GM21360 (cell line): ENCODE results near the gene ZBED5.
"Not testable (repeated sequence)": the region's sequence is repeated elsewhere in the genome, so short reads cannot be mapped to it uniquely, and the experiment has no call there.

Source experiments
- ATAC-seq: cut with Tn5 transposase; IDR thresholded peaks from one replicate; pipeline ENCODE4 v1.9.1; 2021; ENCODE audit warnings: mild to moderate bottlenecking, moderate library complexity; ENCODE audit not compliant: unreplicated experiment

ZBED5 gene

DNA sequence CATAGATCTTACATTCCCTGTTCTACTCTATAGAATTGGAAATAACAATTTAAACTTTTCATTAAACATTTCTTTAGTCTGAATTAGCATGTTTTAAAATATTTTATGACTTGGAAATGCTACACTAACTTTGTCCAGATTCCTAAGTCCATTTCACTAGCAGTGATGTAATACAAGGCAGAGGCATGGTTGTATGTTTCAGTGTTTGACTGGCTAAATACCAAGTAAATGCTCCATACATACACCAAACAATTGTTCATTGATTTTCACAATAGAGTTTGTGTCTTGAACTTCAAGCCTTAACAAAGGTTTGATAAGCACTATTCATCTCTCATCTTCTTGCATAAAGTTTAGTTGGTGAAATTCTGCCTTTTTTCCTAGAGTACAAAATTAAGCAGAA is 13.5 kb downstream of the ZBED5 start:
- no peak for ATAC-seq

DNA sequence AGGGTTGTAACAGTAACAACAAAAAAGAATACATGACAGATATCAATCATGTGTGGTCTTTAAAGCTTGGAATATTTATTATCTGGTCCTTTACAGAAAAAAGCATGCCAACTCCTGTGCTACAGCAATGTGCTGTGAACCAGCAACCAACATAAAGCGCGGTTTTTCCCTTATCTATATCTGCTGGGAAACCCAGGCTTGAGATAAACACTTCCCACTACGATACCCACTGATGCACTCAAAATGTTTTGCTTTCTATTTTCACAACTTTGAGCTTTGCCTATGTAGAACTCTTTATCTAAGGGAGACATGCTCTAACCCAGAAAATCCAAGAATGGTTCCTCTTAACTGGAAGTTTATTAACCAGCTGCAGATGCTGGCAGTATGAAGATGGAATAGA is 19.0 kb downstream of the ZBED5 start:
- no peak for ATAC-seq

DNA sequence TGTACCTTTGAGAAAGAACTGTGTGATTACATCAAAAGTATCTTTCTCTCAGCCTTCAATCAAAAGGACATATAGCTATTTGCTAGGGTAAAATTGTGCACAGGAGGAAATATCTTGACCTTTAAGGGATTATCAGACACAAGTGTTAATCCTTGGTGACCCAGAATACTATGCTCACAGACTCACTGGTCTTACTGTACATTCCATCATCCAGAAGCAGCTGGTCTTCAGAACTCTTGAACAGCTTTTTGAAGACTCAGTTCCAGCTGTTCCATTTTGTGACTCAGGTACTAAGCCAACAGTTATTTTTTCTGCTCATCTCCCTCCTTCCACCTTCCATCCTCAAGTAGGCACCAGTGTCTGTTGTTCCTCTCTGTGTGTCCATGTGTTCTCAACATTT is 19.8 kb downstream of the ZBED5 start:
- ATAC-seq = no peak

DNA sequence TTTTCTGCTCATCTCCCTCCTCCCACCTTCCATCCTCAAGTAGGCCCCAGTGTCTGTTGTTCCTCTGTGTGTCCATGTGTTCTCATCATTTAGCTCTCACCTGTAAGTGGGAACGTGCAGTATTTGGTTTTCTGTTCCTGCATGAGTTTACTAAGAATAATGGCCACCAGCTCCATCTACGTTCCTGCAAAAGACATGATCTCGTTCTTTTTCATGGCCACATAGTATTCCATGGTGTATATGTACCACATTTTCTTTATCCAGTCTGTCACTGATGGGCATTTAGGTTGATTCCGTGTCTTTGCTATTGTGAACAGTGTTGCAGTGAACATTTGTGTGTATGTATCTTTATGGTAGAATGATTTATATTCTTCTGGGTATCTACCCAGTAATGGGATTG is 21.0 kb downstream of the ZBED5 start:
- ATAC-seq = not testable (repeated sequence)

DNA sequence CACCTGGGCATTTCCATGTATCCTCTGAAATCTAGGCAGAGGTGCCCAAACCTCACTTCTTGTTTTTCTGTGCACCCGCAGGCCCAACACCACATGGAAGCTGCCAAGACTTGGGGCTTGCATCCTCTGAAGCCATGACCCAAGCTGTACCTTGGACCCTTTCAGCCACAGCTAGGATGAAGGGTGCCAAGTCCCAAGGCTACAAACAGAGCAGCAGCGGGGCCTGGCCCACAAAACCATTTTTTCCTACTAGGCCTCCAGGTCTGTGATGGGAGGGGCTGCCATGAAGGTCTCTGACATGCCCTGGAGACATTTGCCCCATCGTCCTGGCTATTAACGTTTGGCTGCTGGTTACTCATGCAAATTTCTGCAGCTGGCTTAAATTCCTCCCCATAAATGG is 28.7 kb downstream of the ZBED5 start:
- ATAC-seq = no peak

DNA sequence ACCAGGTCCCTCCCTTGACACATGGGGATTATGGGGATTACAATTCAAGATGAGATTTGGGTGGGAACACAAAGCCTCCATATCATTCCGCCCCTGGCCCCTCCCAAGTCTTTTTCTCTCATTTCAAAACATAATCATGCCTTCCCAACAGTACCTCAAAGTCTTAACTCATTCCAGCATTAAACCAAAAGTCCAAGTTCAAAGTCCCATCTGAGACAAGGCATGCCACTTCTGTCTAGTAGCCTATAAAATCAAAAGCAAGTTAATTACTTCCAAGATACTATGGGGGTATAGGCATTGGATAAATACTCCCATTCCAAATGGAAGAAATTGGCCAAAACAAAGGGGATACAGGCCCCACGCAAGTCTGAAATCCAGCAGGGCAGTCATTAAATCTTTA is 29.5 kb downstream of the ZBED5 start:
- no peak for ATAC-seq

DNA sequence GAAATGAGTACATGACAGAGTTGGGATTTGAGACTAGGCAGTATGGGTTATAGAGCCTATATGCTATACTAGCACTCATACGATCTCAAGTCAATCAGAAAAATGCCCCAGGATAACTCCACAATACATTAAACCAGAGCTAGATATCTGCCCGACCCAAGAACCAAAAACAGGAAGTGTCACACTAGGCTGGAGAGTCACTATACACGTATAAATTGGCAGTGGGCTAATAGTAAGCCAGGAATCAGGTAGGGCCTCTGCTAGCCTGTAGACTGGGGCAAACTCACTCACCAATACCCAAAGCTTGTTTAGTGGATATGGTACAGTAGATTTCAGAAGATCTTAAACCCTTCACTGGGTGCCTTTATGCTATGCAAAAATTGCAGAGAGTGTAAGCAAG is 33.0 kb downstream of the ZBED5 start:
- no peak for ATAC-seq

DNA sequence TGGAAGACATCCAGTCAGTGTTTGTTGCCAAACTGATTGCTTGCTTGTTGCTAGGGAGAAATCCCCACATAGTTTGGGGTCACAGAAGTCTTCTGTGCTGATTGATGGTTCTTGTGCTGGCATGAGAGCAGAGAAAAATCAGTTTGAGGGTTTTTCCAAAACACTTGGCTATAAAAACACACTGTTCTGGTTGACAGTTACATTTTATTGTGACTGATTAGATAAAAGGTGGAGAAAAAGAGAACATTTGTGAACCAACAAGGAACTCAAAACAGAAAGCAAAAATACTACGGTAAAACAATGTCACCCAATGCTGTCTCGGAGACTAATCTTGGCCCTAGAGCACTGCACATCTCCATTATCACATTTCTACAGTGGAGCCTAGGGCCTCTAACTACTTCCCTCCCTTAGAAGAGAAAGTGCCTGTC is 34.7 kb downstream of the ZBED5 start:
- ATAC-seq = no peak

DNA sequence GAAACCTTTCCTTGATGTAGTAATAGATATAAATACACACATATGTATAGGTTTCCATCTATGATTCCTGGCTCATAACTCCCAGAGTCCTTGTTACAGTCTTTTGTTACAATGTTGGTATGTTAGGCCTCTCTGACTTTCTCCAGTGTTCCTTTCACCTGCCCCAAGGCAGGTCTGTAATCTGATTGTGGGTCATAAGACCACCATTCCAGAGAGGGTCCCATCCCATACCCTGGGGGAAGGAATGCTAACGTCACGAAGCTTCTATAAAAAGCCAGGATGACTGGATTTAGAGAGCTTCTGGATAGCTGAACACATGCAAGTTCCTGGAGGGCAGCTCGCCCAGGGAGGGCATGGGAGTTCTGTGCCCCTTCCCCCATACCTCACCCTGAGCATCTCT is 35.4 kb downstream of the ZBED5 start:
- not testable (repeated sequence) for ATAC-seq

DNA sequence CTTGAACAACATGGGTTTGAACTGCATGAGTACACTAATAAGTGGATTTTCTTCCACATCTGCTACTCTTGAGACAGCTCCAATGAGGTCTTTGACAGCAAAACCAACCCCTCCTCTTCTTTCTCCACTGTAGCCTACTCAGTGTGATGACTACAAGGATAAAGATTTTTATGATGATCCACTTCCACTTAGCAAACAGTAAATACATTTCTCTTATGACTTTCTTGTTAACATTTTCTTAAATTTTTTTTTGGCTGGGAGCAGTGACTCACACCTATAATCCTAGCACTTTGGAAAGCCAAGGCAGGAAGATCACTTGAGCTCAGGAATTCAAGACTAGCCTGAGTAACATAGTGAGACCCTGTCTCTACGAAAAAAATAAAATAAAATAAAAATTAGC is 39.3 kb downstream of the ZBED5 start:
- ATAC-seq = no peak

DNA sequence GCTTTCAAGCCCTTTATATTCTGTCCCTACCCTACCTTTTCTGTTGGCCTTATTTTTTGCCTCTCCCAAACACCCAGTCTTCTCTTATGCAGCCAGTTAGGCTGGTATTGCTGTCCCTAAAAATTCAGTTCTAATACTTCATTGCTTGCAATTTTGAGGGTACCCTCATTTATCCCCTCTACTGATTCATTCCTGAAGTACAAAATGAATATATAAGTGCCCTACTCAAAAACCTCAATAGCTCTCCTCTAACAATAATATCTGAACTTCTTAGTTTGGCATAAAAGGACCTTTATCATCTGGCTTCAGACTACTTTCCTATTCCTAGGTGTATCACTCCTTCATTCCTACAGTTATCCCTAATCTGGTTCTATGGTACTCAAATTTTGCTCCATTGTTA is 43.9 kb downstream of the ZBED5 start:
- ATAC-seq = no peak

DNA sequence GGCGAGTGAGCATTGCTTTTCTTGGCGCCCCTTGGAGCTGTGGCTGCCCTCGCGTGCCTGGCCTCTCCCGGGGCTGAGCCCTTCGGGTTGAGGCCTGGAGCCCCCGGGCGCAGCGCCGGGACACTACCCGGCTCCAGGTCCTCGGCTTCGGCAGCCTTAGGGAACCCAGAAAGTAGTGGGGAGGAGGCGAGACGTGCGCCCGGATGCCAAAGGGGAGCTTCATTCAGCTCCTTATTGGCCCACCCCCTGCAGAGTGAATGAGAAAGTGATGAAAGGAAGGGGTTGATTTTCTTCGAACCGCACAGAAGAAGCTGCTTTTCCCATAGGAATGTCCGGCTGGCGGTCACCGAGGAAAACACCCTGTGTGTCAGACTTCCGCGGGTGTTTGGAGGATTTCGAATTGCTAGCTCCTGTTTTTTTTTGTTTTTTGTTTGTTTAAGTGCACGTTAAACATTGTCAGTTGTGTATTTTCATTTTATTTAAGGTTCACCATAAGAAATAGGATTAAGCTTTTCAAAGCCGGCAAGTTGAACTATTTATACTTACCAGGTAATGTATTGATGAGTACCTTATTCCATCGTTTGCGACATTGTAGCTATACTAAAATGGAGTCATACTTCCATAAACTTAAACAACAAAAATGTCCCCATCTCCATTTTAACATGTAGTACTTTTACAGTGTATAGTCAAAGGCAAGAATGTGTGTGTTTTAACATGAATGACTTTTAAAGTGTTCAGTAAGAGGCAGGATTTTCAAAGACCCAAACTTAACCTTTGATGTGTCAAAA is 48.3 kb downstream of the ZBED5 start:
- ATAC-seq = peak; percentile 23

DNA sequence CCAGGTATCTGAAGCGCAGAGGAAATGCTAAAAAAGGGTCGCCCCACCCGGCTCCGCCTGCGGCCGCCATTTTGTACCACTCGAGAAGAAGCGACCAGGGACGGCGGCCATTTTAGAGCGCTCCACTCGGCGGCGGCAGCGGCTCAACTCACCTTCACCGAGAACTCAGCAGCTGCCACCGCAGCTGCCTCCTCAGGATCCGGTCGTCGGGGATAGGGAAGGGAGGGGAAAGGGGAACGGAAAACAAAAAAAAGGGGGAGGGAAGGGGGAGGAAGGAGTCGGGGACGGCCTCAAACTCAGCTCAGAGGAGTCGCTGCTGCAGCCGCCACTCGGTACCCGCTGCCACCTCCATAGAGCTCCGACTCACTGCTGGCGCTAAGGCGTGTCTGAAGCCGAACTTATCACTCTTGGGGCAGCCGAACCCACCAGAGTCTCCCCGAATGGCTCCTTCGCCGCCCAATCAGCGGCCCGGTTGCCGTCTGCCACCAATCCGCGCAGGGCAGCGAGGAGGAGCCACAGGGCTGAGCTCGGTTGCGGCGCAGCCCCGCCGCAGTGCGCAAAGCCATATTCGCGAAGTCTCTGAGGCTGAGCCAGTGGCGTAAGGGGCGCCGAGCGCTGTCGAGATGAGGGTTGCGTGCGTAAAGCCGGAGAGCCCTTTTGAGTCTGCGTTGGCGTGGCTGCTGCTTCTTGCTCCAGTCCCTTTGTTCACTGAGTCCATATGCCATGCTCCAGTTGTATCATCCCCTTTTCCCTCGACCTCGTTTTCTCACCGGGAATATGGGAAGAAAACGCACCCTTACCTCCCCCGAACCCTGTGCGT is 49.1 kb downstream of the ZBED5 start, which contains the start of gene EIF4G2:
Gene EIF4G2 (minus strand): TSS at position 374 of the 820 bp plus-strand sequence.
- ATAC-seq = peak; percentile 92

DNA sequence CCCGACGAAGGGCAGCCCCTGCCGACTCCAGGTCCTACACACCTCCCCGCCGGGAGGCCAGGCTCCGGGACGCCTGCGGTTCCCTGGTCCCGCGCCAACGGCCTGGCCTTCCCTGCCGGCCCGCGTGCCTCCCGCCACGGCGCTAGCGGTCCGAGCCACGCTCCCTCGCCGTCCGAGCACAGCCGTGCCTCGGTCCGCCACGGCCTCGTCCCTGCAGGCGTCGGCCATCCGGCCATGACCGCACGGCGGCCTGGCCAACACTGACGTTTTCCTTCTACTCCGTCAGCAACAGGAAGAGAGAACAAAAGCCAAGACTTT is 49.7 kb downstream of the ZBED5 start:
- ATAC-seq = peak; percentile 8

DNA sequence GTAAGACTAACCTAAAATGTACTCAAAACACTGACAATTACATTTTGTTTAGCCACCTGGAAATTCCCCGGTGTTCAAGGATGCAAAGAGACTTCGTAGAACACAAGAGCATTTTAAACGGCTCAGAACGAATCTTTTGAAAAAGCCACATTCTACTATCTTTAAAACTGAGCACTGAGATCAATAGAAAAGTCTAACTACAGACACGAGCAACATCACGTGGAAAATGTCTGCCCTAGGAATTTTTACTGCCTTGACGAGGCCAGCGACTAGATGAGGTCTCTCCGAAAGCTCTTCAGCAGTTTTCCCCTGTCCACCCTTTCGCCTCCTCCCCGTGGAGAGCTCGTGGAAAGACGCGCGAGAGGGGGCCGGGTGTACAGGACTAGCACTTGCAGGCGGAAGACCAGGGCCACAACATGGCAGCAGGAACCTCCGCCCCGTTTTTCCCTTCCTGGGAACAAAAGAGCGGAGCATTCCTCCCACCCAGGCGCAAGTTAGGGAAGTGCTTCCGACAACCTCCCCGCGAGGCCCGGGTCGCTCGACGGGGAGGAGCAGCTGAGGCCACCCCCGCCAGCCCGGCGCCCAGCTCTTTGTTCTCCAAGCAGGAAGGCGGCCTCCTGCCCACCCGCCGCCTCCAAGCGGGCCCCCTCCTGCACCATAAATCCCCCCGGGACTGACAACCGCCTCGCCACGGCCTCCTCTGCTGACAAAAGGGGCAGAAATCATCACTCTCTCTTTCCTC is 50.2 kb downstream of the ZBED5 start:
- no peak for ATAC-seq

DNA sequence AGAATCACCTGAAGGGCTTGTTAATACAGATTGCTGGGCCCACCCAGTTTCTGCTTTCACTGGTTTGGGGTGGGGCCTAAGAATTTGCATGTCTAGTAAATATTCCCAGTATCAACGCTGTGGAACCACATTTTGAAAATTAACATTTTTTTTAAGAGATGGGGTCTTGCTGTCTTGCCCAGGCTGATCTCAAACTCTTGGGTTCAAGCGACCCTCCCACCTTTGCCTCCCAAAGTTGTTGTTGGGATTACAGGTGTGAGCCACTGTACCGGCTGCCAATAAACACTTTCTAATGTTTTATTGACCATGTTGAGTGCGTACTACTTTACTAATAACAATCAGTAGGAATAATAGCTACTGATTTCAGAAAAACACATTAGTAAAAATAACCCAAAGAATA is 51.6 kb downstream of the ZBED5 start:
- ATAC-seq = no peak

DNA sequence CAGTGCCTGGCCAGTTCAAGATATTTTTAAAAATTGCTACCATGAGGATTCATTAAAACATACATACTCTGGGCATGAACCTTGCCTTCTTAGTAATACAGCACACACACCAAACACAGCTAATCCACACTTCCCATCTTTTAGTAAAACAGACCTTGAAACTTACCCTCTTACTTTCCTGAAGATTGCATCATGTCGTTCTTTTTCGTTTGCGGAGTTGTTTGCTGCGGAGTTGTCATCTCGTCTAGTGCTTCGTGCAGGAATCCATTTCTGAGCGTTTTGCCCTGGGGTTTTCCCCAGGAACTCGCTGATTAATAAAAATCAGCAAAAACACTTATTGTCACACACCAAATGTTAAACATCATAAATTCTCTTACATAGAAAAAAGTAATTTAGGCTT is 52.1 kb downstream of the ZBED5 start:
- ATAC-seq = no peak

DNA sequence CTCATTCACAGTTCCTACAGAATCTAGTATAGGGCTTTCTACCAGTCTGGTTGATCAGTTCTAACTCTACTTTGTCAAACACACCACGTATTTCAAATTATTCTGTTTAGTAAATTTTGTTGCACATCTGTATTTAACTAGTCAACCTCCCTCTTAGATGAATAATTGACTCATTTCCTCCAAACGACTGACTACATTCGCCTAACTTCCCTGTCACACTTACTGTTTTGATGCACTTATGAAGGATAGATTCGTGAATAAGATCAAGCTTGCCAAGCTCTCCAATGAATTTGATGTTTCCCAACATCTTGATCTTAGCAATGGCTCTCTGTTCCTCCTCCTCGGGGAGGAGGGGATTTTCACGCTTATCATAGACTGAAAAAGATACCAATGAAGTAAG is 54.2 kb downstream of the ZBED5 start:
- ATAC-seq = no peak
